Vagina (tissue), 2 donors: ENCODE results near the gene THAP4.

Experiments used
- CTCF ChIP-seq, 3 experiments: fragments of 450-650 bp in 2 of 3; fragments of 200-600 bp in 1 of 3; sonication (generic) in 1 of 3; IDR thresholded peaks; one replicate each; pipeline ENCODE4 v1.5.1; 2017 to 2019; ENCODE audit warnings: antibody characterized with exemption in 3 of 3, mild to moderate bottlenecking in 2 of 3, moderate library complexity in 2 of 3
- POLR2A ChIP-seq, 2 donors: fragments of 450-650 bp; IDR thresholded peaks; one replicate each; pipeline ENCODE4 v1.6.1; 2017; ENCODE audit warnings: antibody characterized with exemption in 2 of 2, mild to moderate bottlenecking in 2 of 2, moderate library complexity in 2 of 2

GRCh38 chr2:241632478-241633325 is 4.3 kb downstream of the THAP4 start:
- TF ChIP-seq CTCF (IDR thresholded peaks at IDR 0.05) (no peak), POLR2A (IDR thresholded peaks at IDR 0.05) (no peak)
